ENCODE data around the gene CMTM4. TPM values are rescaled to one million over a fixed set of nuclear protein-coding genes. Genes with fewer than 3 reads are reported as not detected.

CMTM4 gene
- total RNA-seq, 1 donor from 2014 or later = 20.1 TPM

DNA sequence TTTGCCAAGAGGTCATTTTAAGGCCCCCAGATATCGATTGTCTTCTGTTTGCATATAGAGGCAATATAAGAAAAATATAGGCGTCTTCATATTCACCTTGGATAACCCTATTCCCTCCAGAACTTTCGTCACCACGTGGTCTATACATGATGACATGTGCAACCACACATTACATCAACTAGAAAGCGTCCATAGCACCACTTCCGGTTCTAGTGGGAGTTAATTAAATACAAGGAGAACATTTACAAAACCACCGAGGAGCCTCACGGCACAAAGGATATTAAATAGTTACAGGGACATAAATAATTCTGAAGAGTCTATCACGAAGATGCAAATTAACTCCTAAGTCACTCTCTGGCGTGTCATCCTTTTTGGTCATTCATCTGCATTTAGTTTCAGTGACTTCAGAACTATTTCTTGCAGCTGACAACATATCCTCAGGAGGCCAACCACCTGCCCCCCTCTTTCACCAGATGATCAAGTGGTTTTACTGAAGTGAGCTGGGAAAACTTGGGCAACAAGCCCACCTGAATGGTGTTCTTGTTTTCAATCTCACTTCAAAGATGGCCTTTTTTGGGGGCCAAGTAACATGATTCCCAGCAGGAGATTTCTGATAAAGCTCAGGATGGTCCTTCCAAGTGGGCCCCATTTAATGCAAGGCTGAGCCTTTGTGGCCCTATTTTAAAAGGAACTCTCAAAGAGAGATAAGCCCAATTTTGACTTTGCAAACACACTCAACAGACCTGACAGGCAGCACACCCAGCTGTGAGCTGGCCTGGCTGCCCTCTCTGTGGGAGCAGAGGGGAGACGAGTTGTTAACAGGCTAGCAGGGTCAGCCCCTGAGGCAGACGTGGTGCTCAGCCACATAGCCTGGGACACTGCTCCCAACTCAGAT, 76.8 kb downstream of the CMTM4 start:
- peaks cover 0 to 11% of the 10 kb centered on the region in 2 donors for H3K4me1 ChIP-seq
- no peak overlapping the region for H3K4me3 ChIP-seq
- H3K9me3 ChIP-seq = no peaks in the 10 kb centered on the region
- TF ChIP-seq, protein P1, sequence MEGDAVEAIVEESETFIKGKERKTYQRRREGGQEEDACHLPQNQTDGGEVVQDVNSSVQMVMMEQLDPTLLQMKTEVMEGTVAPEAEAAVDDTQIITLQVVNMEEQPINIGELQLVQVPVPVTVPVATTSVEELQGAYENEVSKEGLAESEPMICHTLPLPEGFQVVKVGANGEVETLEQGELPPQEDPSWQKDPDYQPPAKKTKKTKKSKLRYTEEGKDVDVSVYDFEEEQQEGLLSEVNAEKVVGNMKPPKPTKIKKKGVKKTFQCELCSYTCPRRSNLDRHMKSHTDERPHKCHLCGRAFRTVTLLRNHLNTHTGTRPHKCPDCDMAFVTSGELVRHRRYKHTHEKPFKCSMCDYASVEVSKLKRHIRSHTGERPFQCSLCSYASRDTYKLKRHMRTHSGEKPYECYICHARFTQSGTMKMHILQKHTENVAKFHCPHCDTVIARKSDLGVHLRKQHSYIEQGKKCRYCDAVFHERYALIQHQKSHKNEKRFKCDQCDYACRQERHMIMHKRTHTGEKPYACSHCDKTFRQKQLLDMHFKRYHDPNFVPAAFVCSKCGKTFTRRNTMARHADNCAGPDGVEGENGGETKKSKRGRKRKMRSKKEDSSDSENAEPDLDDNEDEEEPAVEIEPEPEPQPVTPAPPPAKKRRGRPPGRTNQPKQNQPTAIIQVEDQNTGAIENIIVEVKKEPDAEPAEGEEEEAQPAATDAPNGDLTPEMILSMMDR (IDR thresholded peaks at IDR 0.05) = no peak
- H3K27ac ChIP-seq = peak overlapping the region in 1 of 2 donors; percentile 51
- DNase-seq (ENCODE audit: low spot score in 2 of 2) = no peak
- peaks cover 0 to 10% of the 10 kb centered on the region in 2 donors for H3K36me3 ChIP-seq
- intact Hi-C loops (cut with DNase I) = no loop called here
- H3K27me3 ChIP-seq = no peaks in the 10 kb centered on the region

DNA sequence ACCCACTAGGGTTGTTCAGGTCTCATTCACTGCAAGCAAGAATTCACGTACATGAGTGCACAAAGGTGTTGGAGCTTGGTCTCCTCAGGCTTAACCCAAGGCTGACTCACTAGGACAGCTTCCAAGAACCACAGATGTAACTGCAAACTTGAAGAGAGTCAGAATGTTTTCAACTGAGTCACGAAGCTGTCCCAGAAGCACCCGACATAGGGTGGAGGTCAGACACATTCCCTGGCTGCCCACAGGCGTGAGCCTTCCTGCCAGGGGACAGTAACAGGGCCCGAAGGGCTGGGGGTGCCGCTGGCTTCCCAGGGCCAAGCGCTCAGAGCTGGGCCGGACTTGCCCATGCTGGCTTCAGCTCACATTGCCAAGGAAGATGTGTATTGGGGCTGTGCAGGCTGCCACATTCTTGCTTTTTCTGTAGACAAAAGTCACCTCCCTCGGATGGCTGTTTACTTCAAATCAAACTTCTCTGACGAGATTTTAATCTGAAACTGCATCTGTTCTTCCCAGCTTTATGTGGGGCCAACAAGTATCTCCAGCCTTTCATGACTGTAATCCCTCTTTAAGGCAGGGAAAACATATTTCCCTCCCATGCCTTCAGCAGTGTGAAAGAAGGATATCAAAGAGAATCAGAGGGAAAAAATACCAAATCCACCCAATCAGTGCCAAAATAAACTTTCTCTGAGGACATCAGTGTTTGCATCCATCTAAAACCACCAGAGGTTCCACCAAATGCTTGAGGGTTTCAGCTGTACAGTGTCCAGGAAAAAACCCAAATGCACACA, 77.8 kb downstream of the CMTM4 start:
- H3K4me1 ChIP-seq = peaks cover 0 to 11% of the 10 kb centered on the region in 2 donors
- peak overlapping the region; percentile 15 to 51 for H3K27ac ChIP-seq
- TF ChIP-seq, protein P1 (IDR thresholded peaks at IDR 0.05) = no peak
- peaks cover 0 to 17% of the 10 kb centered on the region in 2 donors for H3K36me3 ChIP-seq
- intact Hi-C loops (cut with DNase I) = no loop called here
- H3K9me3 ChIP-seq = no peaks in the 10 kb centered on the region
- H3K27me3 ChIP-seq = no peaks in the 10 kb centered on the region
- H3K4me3 ChIP-seq = no peak overlapping the region
- peak in 1 of 2 donors; percentile 75 for DNase-seq (ENCODE audit: low spot score in 2 of 2)

DNA sequence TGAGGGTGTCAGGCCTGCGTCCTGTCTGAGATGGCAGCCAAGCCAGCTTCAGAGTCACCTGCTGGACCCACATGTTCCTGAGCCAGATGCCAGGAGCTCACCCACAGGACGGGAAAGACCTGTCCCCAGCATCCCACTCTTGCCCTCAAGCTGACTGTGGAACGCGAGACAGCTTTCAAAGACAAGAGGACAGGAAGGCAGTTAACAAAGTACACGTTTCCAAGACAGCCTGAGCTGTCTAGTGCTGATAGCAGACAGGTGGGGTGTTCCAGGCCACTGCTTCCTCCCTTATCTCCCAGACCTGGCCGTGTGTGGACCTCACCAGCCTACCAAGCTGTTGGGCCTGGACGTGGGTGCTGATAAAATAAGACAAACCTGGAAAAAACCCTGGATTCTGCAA, 78.8 kb downstream of the CMTM4 start:
- H3K27me3 ChIP-seq = no peaks in the 10 kb centered on the region
- H3K4me3 ChIP-seq = no peak overlapping the region
- H3K36me3 ChIP-seq = peaks cover 9 to 21% of the 10 kb centered on the region in 2 donors
- no peaks in the 10 kb centered on the region for H3K9me3 ChIP-seq
- intact Hi-C loops (cut with DNase I) = no loop called here
- no peak overlapping the region for H3K27ac ChIP-seq
- DNase-seq (ENCODE audit: low spot score in 2 of 2) = no peak
- TF ChIP-seq, protein P1 (IDR thresholded peaks at IDR 0.05) = no peak
- H3K4me1 ChIP-seq = peaks cover 0 to 11% of the 10 kb centered on the region in 2 donors

DNA sequence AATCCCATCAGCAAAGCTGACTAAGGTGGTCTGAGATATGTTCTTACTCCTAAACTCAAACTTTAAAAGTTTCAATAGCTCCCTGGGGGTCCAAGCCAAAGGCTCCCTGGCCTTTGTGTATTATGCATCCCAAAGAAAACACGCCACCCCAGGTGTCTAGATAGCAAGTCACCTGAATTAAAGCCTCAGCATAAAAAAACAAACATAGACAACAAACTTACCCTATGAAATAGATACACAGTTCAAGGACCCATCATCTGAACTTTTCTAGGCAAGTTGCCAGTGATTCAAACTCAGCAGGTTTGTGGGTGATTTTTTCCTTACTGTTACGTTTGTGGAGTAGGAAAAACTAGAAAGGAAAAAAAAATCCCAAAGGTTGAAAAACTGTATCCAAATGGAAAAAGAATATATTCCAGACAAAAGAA, 79.5 kb downstream of the CMTM4 start:
- peaks cover 16 to 28% of the 10 kb centered on the region in 2 donors for H3K36me3 ChIP-seq
- no peak for DNase-seq (ENCODE audit: low spot score in 2 of 2)
- H3K27ac ChIP-seq = no peak overlapping the region
- no peaks in the 10 kb centered on the region for H3K9me3 ChIP-seq
- TF ChIP-seq, protein P1 (IDR thresholded peaks at IDR 0.05) = no peak
- H3K4me3 ChIP-seq = no peak overlapping the region
- intact Hi-C loops (cut with DNase I) = no loop called here
- peaks cover 0 to 11% of the 10 kb centered on the region in 2 donors for H3K4me1 ChIP-seq
- no peaks in the 10 kb centered on the region for H3K27me3 ChIP-seq

DNA sequence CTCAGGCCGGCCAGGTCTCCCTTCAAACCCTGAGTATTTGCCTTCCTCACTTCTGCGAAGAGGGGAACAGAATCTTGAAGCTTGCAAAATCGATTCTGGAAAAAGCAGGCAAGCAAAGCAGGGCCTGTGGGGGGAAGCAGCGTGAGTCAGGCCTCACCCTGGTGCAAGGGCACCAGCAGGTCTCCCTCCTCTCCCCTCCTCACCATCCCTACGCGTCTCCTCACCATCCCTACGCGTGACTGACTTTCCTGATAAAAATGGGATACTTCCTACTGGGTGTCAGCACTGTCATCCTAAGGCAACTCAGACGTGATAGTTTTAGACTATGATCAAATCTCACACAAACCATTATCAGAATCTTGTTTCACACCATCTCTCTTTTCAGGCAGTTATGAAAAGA, 80.0 kb downstream of the CMTM4 start:
- TF ChIP-seq, protein P1 (IDR thresholded peaks at IDR 0.05) = no peak
- intact Hi-C loops (cut with DNase I) = no loop called here
- Histone ChIP-seq H3K27me3 (no peaks in the 10 kb centered on the region), H3K4me1 (peaks cover 0 to 11% of the 10 kb centered on the region in 2 donors), H3K36me3 (peaks cover 19 to 29% of the 10 kb centered on the region in 2 donors), H3K27ac (no peak overlapping the region), H3K9me3 (no peaks in the 10 kb centered on the region), H3K4me3 (no peak overlapping the region)
- DNase-seq (ENCODE audit: low spot score in 2 of 2) = no peak
